DOHH2 (cell line): ENCODE data around the gene ZCCHC18.

Experiments
- EZH2phosphoT487 ChIP-seq: fragments of 200-600 bp; sonication (generic); IDR thresholded peaks from 2 replicates; pipeline ENCODE4 v1.6.1; 2017; ENCODE audit warnings: borderline replicate concordance, mild to moderate bottlenecking, antibody characterized with exemption, low read length, moderate library complexity, mixed read lengths
- TF ChIP-seq, protein P1 (sequence below): fragments of 200-600 bp; sonication (generic); IDR thresholded peaks from one replicate; pipeline ENCODE4 v1.5.1; 2014; ENCODE audit warnings: antibody characterized with exemption, mild to moderate bottlenecking, low read depth, low read length; ENCODE audit not compliant: poor library complexity, severe bottlenecking

- TF ChIP-seq, protein P1, sequence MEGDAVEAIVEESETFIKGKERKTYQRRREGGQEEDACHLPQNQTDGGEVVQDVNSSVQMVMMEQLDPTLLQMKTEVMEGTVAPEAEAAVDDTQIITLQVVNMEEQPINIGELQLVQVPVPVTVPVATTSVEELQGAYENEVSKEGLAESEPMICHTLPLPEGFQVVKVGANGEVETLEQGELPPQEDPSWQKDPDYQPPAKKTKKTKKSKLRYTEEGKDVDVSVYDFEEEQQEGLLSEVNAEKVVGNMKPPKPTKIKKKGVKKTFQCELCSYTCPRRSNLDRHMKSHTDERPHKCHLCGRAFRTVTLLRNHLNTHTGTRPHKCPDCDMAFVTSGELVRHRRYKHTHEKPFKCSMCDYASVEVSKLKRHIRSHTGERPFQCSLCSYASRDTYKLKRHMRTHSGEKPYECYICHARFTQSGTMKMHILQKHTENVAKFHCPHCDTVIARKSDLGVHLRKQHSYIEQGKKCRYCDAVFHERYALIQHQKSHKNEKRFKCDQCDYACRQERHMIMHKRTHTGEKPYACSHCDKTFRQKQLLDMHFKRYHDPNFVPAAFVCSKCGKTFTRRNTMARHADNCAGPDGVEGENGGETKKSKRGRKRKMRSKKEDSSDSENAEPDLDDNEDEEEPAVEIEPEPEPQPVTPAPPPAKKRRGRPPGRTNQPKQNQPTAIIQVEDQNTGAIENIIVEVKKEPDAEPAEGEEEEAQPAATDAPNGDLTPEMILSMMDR: no peak
- TF ChIP-seq EZH2phosphoT487: no peak
Measured at GRCh38 chrX:104135677-104136076, 23.4 kb downstream of the ZCCHC18 start.
